HG02678 (cell line): ENCODE measurements around the gene GIMAP7.
"Not testable (repeated sequence)": the region's sequence is repeated elsewhere in the genome, so short reads cannot be mapped to it uniquely, and the experiment has no call there.

Experiments used
- ATAC-seq: cut with Tn5 transposase; IDR thresholded peaks from one replicate; pipeline ENCODE4 v1.9.1; 2021; ENCODE audit warnings: mild to moderate bottlenecking, moderate library complexity; ENCODE audit not compliant: unreplicated experiment

Gene GIMAP7

GRCh38 chr7:150514748-150515222 lies at the start of gene GIMAP7:
Gene GIMAP7, plus strand, starts transcription at chr7:150514872. Its CDS starts 5,103 bp downstream, at chr7:150519975.
- ATAC-seq: no peak

- no peak for ATAC-seq
These were observed 49.7 kb upstream of the GIMAP7 start for GRCh38 chr7:150464962-150465361.

GRCh38 chr7:150465414-150465813 lies 49.3 kb upstream of the GIMAP7 start:
- no peak for ATAC-seq

- ATAC-seq: no peak
These were observed 48.2 kb upstream of the GIMAP7 start for GRCh38 chr7:150466477-150466876.

GRCh38 chr7:150468241-150468640 lies 46.4 kb upstream of the GIMAP7 start:
- ATAC-seq: no peak

GRCh38 chr7:150471886-150472285 lies 42.8 kb upstream of the GIMAP7 start:
- no peak for ATAC-seq

- ATAC-seq: no peak
These were observed 40.8 kb upstream of the GIMAP7 start for GRCh38 chr7:150473902-150474301.

- ATAC-seq: no peak
These were observed 38.4 kb upstream of the GIMAP7 start for GRCh38 chr7:150476285-150476684.

GRCh38 chr7:150476819-150477631 lies 37.6 kb upstream of the GIMAP7 start:
- ATAC-seq: no peak

GRCh38 chr7:150479023-150479716 lies 35.5 kb upstream of the GIMAP7 start:
- no peak for ATAC-seq

GRCh38 chr7:150481186-150481920 lies 33.3 kb upstream of the GIMAP7 start:
- ATAC-seq: no peak

- no peak for ATAC-seq
These were observed 32.8 kb upstream of the GIMAP7 start for GRCh38 chr7:150481922-150482321.

- ATAC-seq: not testable (repeated sequence)
These were observed 31.2 kb upstream of the GIMAP7 start for GRCh38 chr7:150483514-150483913.

GRCh38 chr7:150484071-150484470 lies 30.6 kb upstream of the GIMAP7 start:
- not testable (repeated sequence) for ATAC-seq

- no peak for ATAC-seq
These were observed 27.0 kb upstream of the GIMAP7 start for GRCh38 chr7:150487625-150488024.

GRCh38 chr7:150489782-150490181 lies 24.9 kb upstream of the GIMAP7 start:
- ATAC-seq: no peak

- not testable (repeated sequence) for ATAC-seq
These were observed 21.2 kb upstream of the GIMAP7 start for GRCh38 chr7:150493442-150493841.

- ATAC-seq: no peak
These were observed 12.2 kb upstream of the GIMAP7 start for GRCh38 chr7:150502519-150502918.

- ATAC-seq: no peak
These were observed 11.5 kb upstream of the GIMAP7 start for GRCh38 chr7:150503155-150503554.

- ATAC-seq: no peak
These were observed 11.1 kb upstream of the GIMAP7 start for GRCh38 chr7:150503581-150503980.

- no peak for ATAC-seq
These were observed 6.6 kb upstream of the GIMAP7 start for GRCh38 chr7:150507947-150508602.
